IMR-90 (cell line): ENCODE results near the gene SLC8A1. TPM values are rescaled to one million over a fixed set of nuclear protein-coding genes. Genes with fewer than 3 reads are reported as not detected.

ENCODE experiments used
- ATAC-seq: fragments of 200-7000 bp; cut with Tn5 transposase; 2 replicates; pipeline ENCODE4 v1.9.1; 2020; ENCODE audit warnings: low read depth, mild to moderate bottlenecking, moderate library complexity
- BruUV-seq: library from RNA; stranded (reverse); fragments of 400-500 nt; replicated peaks from 2 replicates; lab custom pipeline; 2021; lab: Mats Ljungman, UMichigan
- CTCF ChIA-PET: fragments of 300-600 bp; formaldehyde crosslinking; extraction: SDS; loops from one replicate; lab custom pipeline; 2021; ENCODE audit warnings: antibody characterized with exemption; lab: Yijun Ruan, JAX
- POLR2A ChIA-PET: fragments of 300-600 bp; sonication (Branson Sonifier 250); formaldehyde crosslinking; loops from one replicate; lab custom pipeline; 2022; ENCODE audit warnings: antibody characterized with exemption; ENCODE audit not compliant: unreplicated experiment; lab: Charles Lee
- DNase-seq: peaks from one replicate; pipeline ENCODE4 v3.0.0; 2013
- H2AFZ ChIP-seq: replicated peaks from 2 replicates; pipeline ENCODE3; 2013; ENCODE audit warnings: low read length, mild to moderate bottlenecking; ENCODE audit not compliant: poor library complexity
- H2AK5ac ChIP-seq: 2 replicates; pipeline ENCODE4 v1.6.1; 2013; ENCODE audit warnings: low read depth, low read length, inconsistent platforms
- H2AK9ac ChIP-seq: replicated peaks from 2 replicates; pipeline ENCODE3; 2013; ENCODE audit warnings: mild to moderate bottlenecking, low read depth, low read length, moderate library complexity; ENCODE audit not compliant: poor library complexity
- H2BK120ac ChIP-seq: 2 replicates; pipeline ENCODE4 v1.6.1; 2013; ENCODE audit warnings: low read depth, low read length, inconsistent platforms
- H2BK15ac ChIP-seq: 3 replicates; pipeline ENCODE4 v1.6.1; 2013; ENCODE audit warnings: low read depth, low read length, inconsistent platforms
- H2BK20ac ChIP-seq: 2 replicates; pipeline ENCODE4 v1.6.1; 2013; ENCODE audit warnings: low read depth, mild to moderate bottlenecking, inconsistent platforms, low read length, moderate library complexity
- H2BK5ac ChIP-seq: 2 replicates; pipeline ENCODE4 v1.6.1; 2013; ENCODE audit warnings: mild to moderate bottlenecking, low read depth, low read length, inconsistent platforms; ENCODE audit not compliant: poor library complexity, severe bottlenecking
- H3K14ac ChIP-seq: replicated peaks from 2 replicates; pipeline ENCODE4 v1.6.1; 2013; ENCODE audit warnings: low read depth, low read length, inconsistent platforms
- H3K18ac ChIP-seq: 2 replicates; pipeline ENCODE4 v1.6.1; 2013; ENCODE audit warnings: low read depth, low read length, control low read depth
- H3K23ac ChIP-seq: 2 replicates; pipeline ENCODE4 v1.6.1; 2013; ENCODE audit warnings: low read depth, low read length, inconsistent platforms
- H3K27ac ChIP-seq: 2 replicates; pipeline ENCODE4 v1.5.1; 2013; ENCODE audit warnings: mild to moderate bottlenecking, control low read depth, low read length; ENCODE audit not compliant: insufficient read depth
- H3K27me3 ChIP-seq: 2 replicates; pipeline ENCODE4 v1.6.1; 2013; ENCODE audit warnings: low read length; ENCODE audit not compliant: control insufficient read depth, insufficient read depth
- H3K36me3 ChIP-seq: 2 replicates; pipeline ENCODE4 v1.6.1; 2013; ENCODE audit warnings: low read length, mixed read lengths; ENCODE audit not compliant: control insufficient read depth, insufficient read depth
- H3K4ac ChIP-seq: 2 replicates; pipeline ENCODE4 v1.6.1; 2013; ENCODE audit warnings: low read depth, low read length, inconsistent platforms
- H3K4me1 ChIP-seq: 2 replicates; pipeline ENCODE4 v1.6.1; 2013; ENCODE audit warnings: low read length, mixed read lengths; ENCODE audit not compliant: control insufficient read depth, insufficient read depth
- H3K4me2 ChIP-seq: 2 replicates; pipeline ENCODE4 v1.6.1; 2013; ENCODE audit warnings: low read depth, mild to moderate bottlenecking, control low read depth, low read length, moderate library complexity
- H3K4me3 ChIP-seq: 2 replicates; pipeline ENCODE4 v1.5.1; 2013; ENCODE audit warnings: low read depth, mild to moderate bottlenecking, control low read depth, low read length, moderate library complexity; ENCODE audit not compliant: insufficient read depth
- H3K56ac ChIP-seq: 2 replicates; pipeline ENCODE4 v1.6.1; 2013; ENCODE audit warnings: low read length, inconsistent platforms; ENCODE audit not compliant: insufficient read depth; ENCODE audit errors: extremely low read depth
- H3K79me1 ChIP-seq, 2 experiments: 2 replicates each; pipeline ENCODE4 v1.6.1; 2013; ENCODE audit warnings: low read length in 2 of 2, inconsistent platforms in 1 of 2, low read depth in 1 of 2
- H3K9ac ChIP-seq: 2 replicates; pipeline ENCODE4 v1.6.1; 2013; ENCODE audit warnings: low read depth, low read length, control low read depth
- H3K9me1 ChIP-seq: 2 replicates; pipeline ENCODE4 v1.6.1; 2013; ENCODE audit warnings: low read length, inconsistent platforms; ENCODE audit not compliant: insufficient read depth
- H3K9me3 ChIP-seq: 2 replicates; pipeline ENCODE4 v1.6.1; 2013; ENCODE audit warnings: low read length; ENCODE audit not compliant: control insufficient read depth, insufficient read depth
- H4K20me1 ChIP-seq: 2 replicates; pipeline ENCODE4 v1.6.1; 2013; ENCODE audit warnings: low read length, inconsistent platforms; ENCODE audit not compliant: insufficient read depth
- H4K5ac ChIP-seq: 2 replicates; pipeline ENCODE4 v1.6.1; 2013; ENCODE audit warnings: mild to moderate bottlenecking, low read depth, low read length, control low read depth
- H4K8ac ChIP-seq, 2 experiments: 2 replicates each; pipeline ENCODE4 v1.6.1; 2013; ENCODE audit warnings: low read depth in 2 of 2, low read length in 2 of 2, control low read depth in 1 of 2, inconsistent platforms in 1 of 2
- H4K91ac ChIP-seq: 2 replicates; pipeline ENCODE4 v1.6.1; 2013; ENCODE audit warnings: low read depth, low read length, inconsistent platforms; ENCODE audit not compliant: insufficient read depth
- CEBPB ChIP-seq: IDR thresholded peaks from 2 replicates; pipeline ENCODE4 v1.6.1; 2012; ENCODE audit warnings: low read depth, low read length, improper control_type of control experiment
- NFE2L2 ChIP-seq: fragments of 150-350 bp; IDR thresholded peaks from 2 replicates; pipeline ENCODE4 v1.6.1; 2016; ENCODE audit warnings: low read depth, mild to moderate bottlenecking, low read length
- RFX5 ChIP-seq: IDR thresholded peaks from 2 replicates; pipeline ENCODE4 v1.8.0; 2012; ENCODE audit warnings: low read depth, mild to moderate bottlenecking, low read length, moderate library complexity
- dilution Hi-C: fragments of 300-500 bp; cut with HindIII; formaldehyde crosslinking; loops from one replicate; pipeline ENCODE4 v1.14.3; 2018; ENCODE audit warnings: low sequenced_read_pairs; ENCODE audit not compliant: unreplicated experiment
- in situ Hi-C: fragments of 300-500 bp; cut with MboI; formaldehyde crosslinking; loops from 3 replicates; pipeline ENCODE4 v1.14.3; 2019; ENCODE audit warnings: low sequenced_read_pairs, inconsistent platforms, mixed read lengths
- intact Hi-C: fragments of 100-400 bp; cut with micrococcal nuclease; formaldehyde crosslinking; loops from 2 replicates; pipeline ENCODE4 v1.10.0; 2022
- polyA plus RNA-seq, 3 experiments: library from polyadenylated mRNA; depleted of rRNA; stranded (reverse); fragments of >200 nt; gene quantifications; 2 replicates each; pipeline ENCODE4 v1.2.3, GENCODE V29; 2012; ENCODE audit warnings: low replicate concordance in 1 of 3
- total RNA-seq: library from RNA; depleted of rRNA; stranded (reverse); fragments of >200 nt; gene quantifications from 2 replicates; pipeline ENCODE4 v1.2.3, GENCODE V29; 2012
- TF ChIP-seq, protein P1 (sequence below): fragments of 150-350 bp; IDR thresholded peaks from 2 replicates; pipeline ENCODE4 v1.6.1; 2017; ENCODE audit warnings: mild to moderate bottlenecking, antibody characterized with exemption, low read length, low read depth

SLC8A1 gene
- total and polyA plus RNA-seq, 2 of the 4 experiments (the other 2 are of a cell fraction), result 7.7 to 57.0 TPM

DNA sequence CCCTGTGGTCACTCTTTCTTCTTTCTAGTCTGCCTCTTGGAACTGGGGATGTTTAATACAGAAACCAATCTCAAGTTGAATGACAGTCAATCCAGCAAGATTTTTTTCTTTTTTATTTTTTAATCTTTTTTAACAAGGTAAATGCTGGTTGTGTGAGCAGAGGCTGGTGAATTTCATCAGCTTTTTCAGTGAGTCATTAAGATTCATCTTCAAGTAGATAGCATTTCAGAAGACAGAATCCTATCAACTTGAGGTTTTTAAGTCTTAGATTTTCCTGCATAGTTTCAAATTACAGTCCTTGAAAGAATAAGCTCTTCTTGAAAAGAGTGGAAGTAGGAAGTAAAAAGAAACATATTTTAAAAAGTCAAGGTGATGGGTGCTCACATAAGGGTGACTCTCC, 12.4 kb downstream of the SLC8A1 start:
- peak; percentile 79 for DNase-seq
- peak overlapping the region; percentile 54 for H3K56ac ChIP-seq
- H2BK15ac ChIP-seq, result peak overlapping the region; percentile 18; the same call in 2 of the 3 replicates
- H3K27me3 ChIP-seq, result no peaks in the 10 kb centered on the region
- no peak overlapping the region for H2AK9ac ChIP-seq
- H4K91ac ChIP-seq, result peak overlapping the region; percentile 71; the same call in 1 of the 2 replicates
- peak overlapping the region; percentile 20; the same call in 1 of the 2 replicates for H4K5ac ChIP-seq
- in situ Hi-C loops, result no loop called here
- peak overlapping the region; percentile 92; the same call in 1 of the 2 replicates for H3K18ac ChIP-seq
- H3K79me1 ChIP-seq, result peaks cover 44 to 57% of the 10 kb centered on the region in 2 experiments
- H3K36me3 ChIP-seq, result no peaks in the 10 kb centered on the region; the same call in 1 of the 2 replicates
- no peak overlapping the region for H2BK5ac ChIP-seq
- dilution Hi-C loops, result no loop called here
- H3K9me3 ChIP-seq, result no peaks in the 10 kb centered on the region
- H2AFZ ChIP-seq, result no peak overlapping the region
- no peak overlapping the region; the same call in 1 of the 2 replicates for H3K4me2 ChIP-seq
- H3K4ac ChIP-seq, result peak overlapping the region; percentile 51
- intact Hi-C loops, result loop anchor here (5.0 kb wide), 1 partner anchor 842 kb away; no protein-coding TSS in a partner anchor
- POLR2A ChIA-PET, result no interaction called here
- H3K4me3 ChIP-seq, result no peak overlapping the region
- H2BK20ac ChIP-seq, result peak overlapping the region; percentile 77
- H3K27ac ChIP-seq, result no peak overlapping the region
- peak overlapping the region; percentile 55; the same call in 1 of the 2 replicates for H3K23ac ChIP-seq
- 0 out of 2 replicates have a peak overlapping the region, but pooled peaks have one; percentile 11 for H2AK5ac ChIP-seq
- H4K20me1 ChIP-seq, result no peaks in the 10 kb centered on the region
- ATAC-seq, result peak; percentile 38
- H3K9me1 ChIP-seq, result peaks cover 10% of the 10 kb centered on the region
- CTCF ChIA-PET, result interaction anchor here (0.6 to 1.8 kb wide), 2 partner anchors 9 to 18 kb away, joined by 3 to 4 read pairs; no protein-coding TSS in a partner anchor
- TF ChIP-seq RFX5 (no peak), NFE2L2 (no peak), CEBPB (peak; percentile 51)
- TF ChIP-seq, protein P1, sequence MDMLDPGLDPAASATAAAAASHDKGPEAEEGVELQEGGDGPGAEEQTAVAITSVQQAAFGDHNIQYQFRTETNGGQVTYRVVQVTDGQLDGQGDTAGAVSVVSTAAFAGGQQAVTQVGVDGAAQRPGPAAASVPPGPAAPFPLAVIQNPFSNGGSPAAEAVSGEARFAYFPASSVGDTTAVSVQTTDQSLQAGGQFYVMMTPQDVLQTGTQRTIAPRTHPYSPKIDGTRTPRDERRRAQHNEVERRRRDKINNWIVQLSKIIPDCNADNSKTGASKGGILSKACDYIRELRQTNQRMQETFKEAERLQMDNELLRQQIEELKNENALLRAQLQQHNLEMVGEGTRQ, result no peak
- H4K8ac ChIP-seq, result peak overlapping the region; percentile 39 to 62
- no TSS peak for BruUV-seq
- peak overlapping the region; percentile 66 for H3K14ac ChIP-seq
- peak overlapping the region; percentile 85 for H2BK120ac ChIP-seq
- H3K4me1 ChIP-seq, result peaks cover 21% of the 10 kb centered on the region
- H3K9ac ChIP-seq, result no peak overlapping the region; the same call in 1 of the 2 replicates
